A549 treated with CpdA at 1 μM for 4 hours (cell line): ENCODE measurements around the gene SLC25A40. TPM values are rescaled to one million over a fixed set of nuclear protein-coding genes. Genes with fewer than 3 reads are reported as not detected.

Source experiments
- total RNA-seq: library from RNA; stranded (reverse); fragments of 200-300 nt; extraction: Qiagen RNA extraction; gene quantifications from 5 replicates; pipeline ENCODE4 v1.2.3, GENCODE V29; 2022; ENCODE audit warnings: low read depth

The SLC25A40 gene
- total RNA-seq: 5.0 to 8.6 TPM (median 8.4 TPM) in 5 replicates

DNA sequence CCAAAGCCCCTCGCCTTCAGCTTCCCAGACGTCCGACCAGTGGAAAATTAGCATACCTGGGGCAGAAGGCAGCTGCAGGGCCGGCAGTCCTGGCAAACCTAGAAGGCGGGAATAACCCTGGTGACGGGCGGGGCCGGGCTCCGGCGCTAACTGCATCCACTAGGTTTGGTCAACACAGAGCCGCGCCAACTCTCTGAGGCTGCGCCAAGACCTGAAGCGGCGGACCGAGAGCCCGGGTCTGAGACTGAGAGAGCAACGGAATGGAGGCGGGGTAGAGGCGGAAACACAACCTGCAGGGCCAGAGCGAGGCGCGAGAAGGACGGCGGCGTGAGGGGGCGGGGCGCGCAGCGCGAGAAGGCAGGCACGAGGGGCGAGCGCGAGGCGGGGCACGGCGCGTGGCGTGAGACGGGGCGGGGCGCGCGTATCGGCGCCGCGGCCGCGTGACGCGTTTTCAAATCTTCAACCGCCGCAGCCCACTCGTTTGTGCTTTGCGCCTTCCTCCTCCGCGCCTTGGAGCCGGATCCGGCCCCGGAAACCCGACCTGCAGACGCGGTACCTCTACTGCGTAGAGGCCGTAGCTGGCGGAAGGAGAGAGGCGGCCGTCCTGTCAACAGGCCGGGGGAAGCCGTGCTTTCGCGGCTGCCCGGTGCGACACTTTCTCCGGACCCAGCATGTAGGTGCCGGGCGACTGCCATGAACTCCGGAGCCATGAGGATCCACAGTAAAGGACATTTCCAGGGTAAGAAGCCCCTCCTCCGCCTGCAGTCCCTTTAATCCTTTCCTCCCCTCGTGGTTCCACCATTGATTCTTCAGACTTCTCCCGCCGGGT is at the start of gene SLC25A40, which contains the start of gene DBF4:
Gene SLC25A40 (minus strand): TSS at position 321 of the 829 bp plus-strand sequence. CDS start 17,633 bp downstream, outside the sequence.
Gene DBF4 (plus strand): TSS at position 454 of the 829 bp plus-strand sequence. CDS start 240 bp downstream, at position 694.

Other genes starting within 250 kb of the SLC25A40 start
- 0.01 TPM in 1 of 5 replicates, not detected in the others for gene RUNDC3B, start 248.0 kb downstream of the SLC25A40 start, total RNA-seq
- gene DBF4, start 133 bp upstream of the SLC25A40 start, total RNA-seq: 28.0 to 36.7 TPM (median 31.8 TPM) in 5 replicates
- gene ADAM22, start 57.9 kb upstream of the SLC25A40 start, total RNA-seq: 0.14 to 0.55 TPM (median 0.24 TPM) in 5 replicates